Measurements from ENCODE around the gene KRTAP10-6. TPM values are rescaled to one million over a fixed set of nuclear protein-coding genes. Genes with fewer than 3 reads are reported as not detected.
"Not testable (repeated sequence)": the region's sequence is repeated elsewhere in the genome, so short reads cannot be mapped to it uniquely, and the experiment has no call there.

Gene KRTAP10-6
- total RNA-seq, 2 experiments from 2014 or later: not detected

GRCh38 chr21:44566403-44566802, 25.9 kb downstream of the KRTAP10-6 start:
- POLR2A ChIA-PET: no interaction called here

GRCh38 chr21:44564886-44565598, 27.3 kb downstream of the KRTAP10-6 start:
- POLR2A ChIA-PET: no interaction called here
- CTCF ChIA-PET: no interaction called here

More at GRCh38 chr21:44566403-44566802, 25.9 kb downstream of the KRTAP10-6 start:
- CTCF ChIA-PET: no interaction called here

- ChIA-PET POLR2A (no interaction called here), CTCF (no interaction called here)
These were observed 28.2 kb downstream of the KRTAP10-6 start for GRCh38 chr21:44564099-44564498.

GRCh38 chr21:44558695-44559094, 33.6 kb downstream of the KRTAP10-6 start, which contains the start of gene KRTAP10-3:
TSS of gene KRTAP10-3 (minus strand) at chr21:44558795. CDS start at chr21:44558715, 80 bp downstream.
- CTCF ChIA-PET: no interaction called here
- POLR2A ChIA-PET: no interaction called here

- POLR2A ChIA-PET, CTCF ChIA-PET: not testable (repeated sequence)
These were observed 34.0 kb downstream of the KRTAP10-6 start for GRCh38 chr21:44558329-44558675.

- ChIA-PET POLR2A (no interaction called here), CTCF (no interaction called here)
These were observed 34.6 kb downstream of the KRTAP10-6 start for GRCh38 chr21:44557491-44558328.

- CTCF ChIA-PET: interaction anchor here (0.7 kb wide), 1 partner anchor 60 kb away, joined by 3 read pairs; no protein-coding TSS in a partner anchor
- POLR2A ChIA-PET: no interaction called here
These were observed 35.4 kb downstream of the KRTAP10-6 start for GRCh38 chr21:44556879-44557278.

GRCh38 chr21:44555200-44555875, 37.0 kb downstream of the KRTAP10-6 start:
- CTCF ChIA-PET: no interaction called here

GRCh38 chr21:44552681-44553080, 39.6 kb downstream of the KRTAP10-6 start:
- POLR2A ChIA-PET: no interaction called here
- CTCF ChIA-PET: no interaction called here

More at GRCh38 chr21:44555200-44555875, 37.0 kb downstream of the KRTAP10-6 start:
- POLR2A ChIA-PET: no interaction called here

- CTCF ChIA-PET: no interaction called here
- POLR2A ChIA-PET: no interaction called here
These were observed 40.2 kb downstream of the KRTAP10-6 start for GRCh38 chr21:44552136-44552535.

- ChIA-PET POLR2A (no interaction called here), CTCF (no interaction called here)
These were observed 40.9 kb downstream of the KRTAP10-6 start, which contains the start of gene KRTAP10-2 for GRCh38 chr21:44551340-44551961. TSS of gene KRTAP10-2 (minus strand) at chr21:44551505. CDS start at chr21:44551458, 47 bp downstream.

GRCh38 chr21:44550807-44551206, 41.5 kb downstream of the KRTAP10-6 start:
- CTCF ChIA-PET: no interaction called here
- POLR2A ChIA-PET: no interaction called here

- POLR2A ChIA-PET, CTCF ChIA-PET: not testable (repeated sequence)
These were observed 42.0 kb downstream of the KRTAP10-6 start for GRCh38 chr21:44550285-44550684.

- POLR2A ChIA-PET: no interaction called here
These were observed 42.6 kb downstream of the KRTAP10-6 start for GRCh38 chr21:44549525-44550211.

GRCh38 chr21:44548922-44549321, 43.4 kb downstream of the KRTAP10-6 start:
- CTCF ChIA-PET: no interaction called here
- POLR2A ChIA-PET: no interaction called here

More at GRCh38 chr21:44549525-44550211, 42.6 kb downstream of the KRTAP10-6 start:
- CTCF ChIA-PET: no interaction called here

- CTCF ChIA-PET: no interaction called here
- POLR2A ChIA-PET: no interaction called here
These were observed 43.9 kb downstream of the KRTAP10-6 start for GRCh38 chr21:44548381-44548780.

- POLR2A ChIA-PET: interaction anchor here (0.6 kb wide), 1 partner anchor 279 kb away, joined by 4 read pairs; no protein-coding TSS in a partner anchor
These were observed 44.5 kb downstream of the KRTAP10-6 start for GRCh38 chr21:44547656-44548331.

GRCh38 chr21:44544566-44544965, 47.7 kb downstream of the KRTAP10-6 start:
- CTCF ChIA-PET: no interaction called here
- POLR2A ChIA-PET: no interaction called here

More at GRCh38 chr21:44547656-44548331, 44.5 kb downstream of the KRTAP10-6 start:
- CTCF ChIA-PET: interaction anchor here (0.6 kb wide), 1 partner anchor 525 kb away, joined by 5 read pairs; no protein-coding TSS in a partner anchor

GRCh38 chr21:44542716-44543115, 49.6 kb downstream of the KRTAP10-6 start:
- CTCF ChIA-PET: no interaction called here
- POLR2A ChIA-PET: no interaction called here

All from activated CD8-positive, alpha-beta memory T cell treated with anti-CD3 and anti-CD28 coated beads for 36 hours (primary cell).